ENCODE results near the gene MRAP. TPM values are rescaled to one million over a fixed set of nuclear protein-coding genes. Genes with fewer than 3 reads are reported as not detected.
"Not testable (repeated sequence)": the region's sequence is repeated elsewhere in the genome, so short reads cannot be mapped to it uniquely, and the experiment has no call there.

Gene MRAP
- polyA plus RNA-seq, 4 donors: 0.35 TPM; not detected in 3

- no peak for DNase-seq (ENCODE audit: low read depth in 4 of 4, low spot score in 3 of 4)
Observed at GRCh38 chr21:32298148-32298559, 501 bp upstream of the MRAP start.

GRCh38 chr21:32299695-32300094 lies 1.0 kb downstream of the MRAP start:
- no peak for DNase-seq (ENCODE audit: low read depth in 4 of 4, low spot score in 3 of 4)

DNA sequence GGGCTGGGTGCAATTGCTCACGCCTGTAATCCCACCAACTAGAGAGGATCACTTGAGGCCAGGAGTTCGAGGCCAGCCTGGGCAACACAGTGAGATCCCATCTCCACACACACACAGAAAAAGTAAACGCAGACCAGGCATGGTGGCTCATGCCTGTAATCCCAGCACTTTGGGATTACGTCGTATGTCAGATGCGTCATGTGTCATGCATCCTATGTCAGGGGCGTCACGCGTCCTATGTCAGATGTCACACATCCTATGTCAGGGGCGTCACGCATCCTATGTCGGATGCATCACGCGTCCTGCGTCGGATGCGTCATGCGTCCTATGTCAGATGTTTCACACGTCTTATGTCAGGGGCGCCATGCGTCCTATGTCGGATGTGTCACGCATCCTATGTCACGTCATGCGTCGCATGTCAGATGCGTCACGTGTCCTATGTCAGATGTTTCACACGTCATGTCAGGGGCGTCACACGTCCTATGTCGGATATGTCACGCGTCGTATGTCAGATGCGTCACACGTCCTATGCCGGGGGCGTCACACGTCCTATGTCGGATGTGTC lies 1.5 kb downstream of the MRAP start:
- DNase-seq (ENCODE audit: low read depth in 4 of 4, low spot score in 3 of 4): no peak

DNA sequence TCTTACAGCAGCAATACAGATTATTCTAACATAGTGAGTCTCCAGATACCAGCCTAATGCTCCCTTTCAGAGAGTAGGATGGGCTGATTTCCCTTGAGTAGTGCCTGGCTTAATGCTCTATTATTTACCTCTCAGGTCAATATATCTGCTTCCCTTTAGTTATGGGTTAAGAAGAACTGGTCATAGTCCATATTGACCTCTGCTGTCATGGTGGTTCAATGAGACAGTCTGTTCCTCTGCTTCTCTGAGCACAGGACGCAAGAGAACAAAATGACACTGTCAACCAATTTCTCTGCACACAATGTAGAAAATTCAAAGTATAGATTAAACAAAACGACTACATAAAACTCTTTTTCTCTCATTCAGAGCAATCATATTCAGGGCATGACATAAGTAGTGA lies 2.9 kb downstream of the MRAP start:
- no peak for DNase-seq (ENCODE audit: low read depth in 4 of 4, low spot score in 3 of 4)

- no peak for DNase-seq (ENCODE audit: low read depth in 4 of 4, low spot score in 3 of 4)
Observed at GRCh38 chr21:32302560-32302959, 3.9 kb downstream of the MRAP start.

DNA sequence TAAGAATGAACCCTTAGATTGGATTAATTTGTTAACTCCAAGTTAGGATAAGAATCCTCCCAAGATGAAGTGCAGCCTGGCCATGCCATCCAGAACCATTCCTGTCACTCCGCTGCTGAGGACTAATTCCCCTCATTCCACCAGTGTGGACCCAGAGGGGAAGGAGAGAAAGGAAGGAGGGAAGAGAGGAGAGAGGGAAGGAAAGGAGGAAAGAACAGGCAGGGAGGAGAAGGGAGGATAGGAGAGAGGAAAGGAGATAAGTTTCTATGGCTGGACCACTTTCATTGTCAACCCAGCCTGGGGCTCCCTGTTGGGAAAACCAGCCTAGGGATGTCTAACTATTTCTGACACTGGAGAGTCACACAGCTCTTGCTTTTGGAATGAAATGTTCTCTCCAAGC lies 4.7 kb downstream of the MRAP start:
- no peak for DNase-seq (ENCODE audit: low read depth in 4 of 4, low spot score in 3 of 4)

DNA sequence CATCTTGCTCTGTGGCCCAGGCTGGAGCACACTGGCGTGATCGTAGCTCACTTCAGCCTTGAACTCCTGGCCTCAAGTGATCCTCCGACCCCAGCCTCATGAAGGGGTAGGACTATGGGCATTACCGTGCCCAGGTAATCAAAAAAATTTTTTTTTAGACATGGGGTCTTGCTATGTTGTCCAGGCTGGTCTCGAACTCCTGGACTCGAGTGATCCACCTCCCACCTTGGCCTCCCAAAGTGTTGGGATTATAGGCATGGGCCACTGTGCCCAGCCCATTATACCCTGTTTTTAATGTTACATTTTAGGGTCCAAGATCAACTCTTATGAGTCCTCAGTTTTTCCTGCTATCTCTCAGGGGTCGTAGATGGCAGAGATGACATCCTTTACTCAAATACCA lies 6.3 kb downstream of the MRAP start:
- DNase-seq (ENCODE audit: low read depth in 4 of 4, low spot score in 3 of 4): no peak

DNA sequence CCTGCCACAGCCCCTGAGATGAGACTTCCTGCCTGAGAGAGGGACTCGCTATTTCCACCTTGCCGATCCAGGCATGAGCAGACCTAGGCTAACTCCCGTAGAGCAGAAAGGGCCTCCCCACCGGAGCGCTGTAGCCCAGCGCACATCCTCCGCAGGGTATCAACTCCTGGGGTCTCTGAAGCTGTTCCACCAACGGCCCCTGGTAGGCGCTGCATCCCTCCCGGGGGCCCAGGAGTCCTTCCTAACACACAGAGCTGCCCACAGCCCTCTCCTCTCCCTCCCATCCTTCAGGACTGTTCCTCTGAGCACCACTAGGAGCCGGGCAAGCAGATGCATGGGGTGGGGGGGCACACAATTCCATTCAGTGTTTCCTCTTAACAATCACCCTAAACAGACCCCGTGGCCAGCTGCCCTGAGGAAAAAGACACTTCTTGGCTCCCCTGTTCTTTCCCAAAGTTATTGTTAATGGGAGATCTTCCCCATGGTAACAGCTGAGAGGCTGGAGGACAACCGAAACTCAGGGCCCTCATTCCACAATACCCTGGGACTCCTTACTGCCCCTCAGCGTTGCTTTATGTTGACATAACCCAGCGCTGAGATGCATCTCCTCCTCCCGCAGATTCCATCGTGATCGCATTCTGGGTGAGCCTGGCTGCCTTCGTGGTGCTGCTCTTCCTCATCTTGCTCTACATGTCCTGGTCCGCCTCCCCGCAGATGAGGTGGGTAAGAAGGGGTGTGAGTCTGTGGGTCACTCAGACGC lies 7.5 kb downstream of the MRAP start:
- no peak for DNase-seq (ENCODE audit: low read depth in 4 of 4, low spot score in 3 of 4)

- no peak for DNase-seq (ENCODE audit: low read depth in 4 of 4, low spot score in 3 of 4)
Observed at GRCh38 chr21:32307706-32308105, 9.1 kb downstream of the MRAP start.

DNA sequence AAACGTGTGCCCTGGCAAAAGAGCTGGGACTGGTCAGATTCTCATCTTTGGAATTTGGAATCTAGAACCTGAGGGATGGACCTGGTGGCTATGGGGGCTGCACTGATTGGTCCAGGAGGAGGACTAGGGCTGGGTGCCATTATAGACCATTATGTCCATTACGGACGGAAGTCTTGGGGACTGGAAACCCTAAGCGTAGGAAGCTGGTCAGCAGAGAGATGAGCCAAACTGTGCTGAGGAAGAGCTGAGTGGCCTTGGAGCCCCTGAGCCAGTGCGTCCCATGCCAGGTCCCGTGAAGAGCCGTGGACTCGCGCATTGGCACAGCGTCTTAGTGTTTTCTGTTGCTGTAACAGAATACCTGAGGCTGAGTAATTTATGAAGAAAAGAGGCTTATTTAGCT lies 10.0 kb downstream of the MRAP start:
- no peak for DNase-seq (ENCODE audit: low read depth in 4 of 4, low spot score in 3 of 4)

DNA sequence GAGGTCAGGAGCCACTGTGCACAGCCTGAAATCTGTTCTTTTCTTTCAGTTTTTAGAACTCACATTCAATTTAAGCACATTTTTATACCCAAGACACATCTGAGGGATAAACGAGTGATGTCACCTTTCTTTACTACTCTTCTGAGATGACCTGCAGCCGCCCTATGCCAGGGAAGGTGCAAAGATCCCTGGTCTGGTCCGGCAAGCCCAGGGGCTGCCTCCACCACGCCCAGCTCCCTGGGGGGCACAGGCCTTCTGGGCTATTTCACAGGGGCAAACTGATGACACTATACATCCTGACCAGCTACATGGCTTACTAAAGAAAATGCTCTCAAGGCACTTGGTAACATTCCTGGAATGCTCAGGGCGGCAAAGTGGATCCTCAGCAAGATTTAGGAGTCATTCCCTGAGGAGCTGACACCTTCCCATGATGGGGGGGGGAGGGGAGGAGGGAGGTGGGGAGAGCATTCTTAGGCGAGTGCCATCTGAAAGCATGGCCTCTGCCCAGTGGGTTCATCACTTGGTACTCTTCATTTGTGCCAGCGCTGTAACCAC lies 11.3 kb downstream of the MRAP start:
- DNase-seq (ENCODE audit: low read depth in 4 of 4, low spot score in 3 of 4): no peak

DNA sequence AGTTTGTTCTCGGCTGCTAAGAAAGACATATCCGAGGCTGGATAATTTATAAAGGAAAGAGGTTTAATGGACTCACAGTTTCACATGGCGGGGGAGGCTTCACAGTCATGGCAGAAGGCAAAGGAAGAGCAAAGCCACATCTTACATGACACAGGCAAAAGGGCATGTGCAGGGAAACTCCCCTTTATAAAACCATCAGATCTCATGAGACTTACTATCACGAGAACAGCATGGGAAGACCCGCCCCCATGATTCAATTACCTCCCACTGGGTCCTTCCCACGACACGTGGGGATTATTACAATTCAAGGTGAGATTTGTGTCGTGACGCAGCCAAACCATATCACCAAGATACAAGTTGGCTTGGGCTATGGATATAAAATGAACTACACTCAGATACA lies 12.3 kb downstream of the MRAP start:
- not testable (repeated sequence) for DNase-seq (ENCODE audit: low read depth in 4 of 4, low spot score in 3 of 4)

- DNase-seq (ENCODE audit: low read depth in 4 of 4, low spot score in 3 of 4): no peak
Observed at GRCh38 chr21:32311621-32312020, 13.0 kb downstream of the MRAP start.

DNA sequence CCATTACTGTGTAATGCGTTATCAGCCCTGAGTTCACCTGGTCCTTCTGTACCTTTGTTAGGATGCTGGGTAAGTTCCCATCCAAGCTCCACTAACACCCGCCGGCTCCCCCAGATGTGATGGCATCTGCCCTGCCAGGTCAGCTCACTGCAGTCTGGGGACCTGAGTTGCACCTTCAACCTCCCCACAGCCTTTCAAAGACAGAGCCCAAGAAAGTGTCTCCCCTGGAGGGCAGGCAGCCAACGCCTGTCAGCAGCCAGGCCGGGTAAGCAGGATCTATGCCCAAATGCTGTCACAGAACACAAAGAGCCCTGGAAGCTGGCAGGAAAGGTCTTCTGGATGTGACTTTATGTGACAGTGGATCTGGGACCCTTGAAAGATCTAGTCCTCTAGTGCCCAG lies 13.7 kb downstream of the MRAP start:
- no peak for DNase-seq (ENCODE audit: low read depth in 4 of 4, low spot score in 3 of 4)

DNA sequence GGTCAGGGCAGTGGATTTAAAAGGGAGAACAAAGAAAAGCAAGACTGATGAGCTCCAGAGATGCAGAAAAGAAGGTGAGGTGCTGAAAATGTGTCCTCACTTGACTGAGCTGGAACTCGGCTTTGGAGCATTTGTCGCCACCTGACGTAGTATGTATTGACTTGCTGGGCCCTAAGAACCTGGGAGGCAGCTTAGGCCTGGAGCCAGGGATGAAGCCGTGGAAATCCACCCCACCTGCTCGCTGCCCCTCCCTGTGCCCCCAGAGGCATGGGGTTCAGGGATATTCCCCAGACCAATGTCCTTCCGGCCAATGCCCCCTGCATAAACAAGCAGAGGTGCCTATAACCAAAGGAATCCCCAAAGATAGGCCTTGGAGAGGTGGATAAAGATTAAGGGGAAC lies 14.3 kb downstream of the MRAP start:
- DNase-seq (ENCODE audit: low read depth in 4 of 4, low spot score in 3 of 4): no peak

- no peak for DNase-seq (ENCODE audit: low read depth in 4 of 4, low spot score in 3 of 4)
Observed at GRCh38 chr21:32314806-32315205, 16.2 kb downstream of the MRAP start.

GRCh38 chr21:32315511-32316281 lies 17.0 kb downstream of the MRAP start:
- DNase-seq (ENCODE audit: low read depth in 4 of 4, low spot score in 3 of 4): no peak

DNA sequence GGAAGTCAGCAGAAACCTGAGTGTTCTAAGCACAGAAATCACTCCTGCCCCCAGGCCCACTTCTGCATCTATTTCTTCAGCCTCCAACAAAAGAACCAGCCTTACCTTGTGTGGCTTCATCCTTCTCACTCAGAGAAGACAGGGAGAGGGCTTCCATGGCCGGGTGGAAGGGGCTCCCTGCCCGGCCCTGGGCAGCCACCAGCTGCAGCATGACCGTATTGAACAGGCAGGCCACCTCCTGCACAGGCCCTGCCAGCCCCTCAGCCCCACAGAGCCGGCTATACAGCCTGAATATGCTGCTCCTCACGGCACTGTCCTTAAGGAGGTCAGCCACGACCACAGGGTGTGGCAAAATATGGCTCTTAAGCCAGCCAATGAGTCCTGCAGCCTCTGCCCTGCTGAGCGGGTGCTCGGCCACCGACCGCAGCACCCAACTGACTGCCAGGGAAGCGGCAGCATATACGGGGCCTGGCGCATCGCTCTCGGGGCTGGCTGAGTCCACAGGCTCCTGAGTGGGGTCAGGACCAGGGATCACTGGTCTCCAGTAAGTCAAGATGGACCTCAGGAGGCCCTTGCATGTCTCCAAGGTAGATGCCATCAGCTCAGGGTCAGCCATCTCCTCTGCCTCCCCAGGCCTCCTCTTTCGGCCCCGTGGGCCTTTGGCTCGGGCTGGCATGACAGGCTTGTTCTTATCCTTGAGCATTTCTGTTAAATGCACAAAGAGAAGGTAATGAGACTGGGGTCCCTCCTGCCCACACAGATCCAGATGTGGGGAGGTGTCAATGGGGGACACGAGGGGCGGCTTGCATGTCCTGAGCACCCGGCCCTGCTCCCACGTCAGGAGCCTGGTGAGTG lies 17.9 kb downstream of the MRAP start:
- no peak for DNase-seq (ENCODE audit: low read depth in 4 of 4, low spot score in 3 of 4)

DNA sequence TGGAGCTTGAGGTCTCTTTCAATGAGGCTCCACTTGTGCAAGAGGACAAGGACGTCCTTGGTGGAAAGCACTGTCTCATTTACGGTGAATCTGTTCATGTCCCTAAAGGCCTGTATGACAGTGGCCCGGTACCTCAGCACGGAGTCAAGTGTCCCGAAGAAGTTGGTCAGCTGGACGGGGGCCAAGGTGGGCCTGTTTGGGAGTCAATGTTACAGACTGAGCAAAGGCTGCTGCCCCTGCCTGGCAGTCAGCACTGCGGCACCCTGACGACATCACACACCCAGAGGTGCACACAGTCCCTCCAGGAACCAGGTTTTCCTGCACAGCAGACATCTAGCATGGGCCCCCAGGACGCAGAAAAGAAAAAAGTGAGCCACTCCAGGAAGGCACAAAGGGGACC lies 19.1 kb downstream of the MRAP start:
- DNase-seq (ENCODE audit: low read depth in 4 of 4, low spot score in 3 of 4): no peak

DNA sequence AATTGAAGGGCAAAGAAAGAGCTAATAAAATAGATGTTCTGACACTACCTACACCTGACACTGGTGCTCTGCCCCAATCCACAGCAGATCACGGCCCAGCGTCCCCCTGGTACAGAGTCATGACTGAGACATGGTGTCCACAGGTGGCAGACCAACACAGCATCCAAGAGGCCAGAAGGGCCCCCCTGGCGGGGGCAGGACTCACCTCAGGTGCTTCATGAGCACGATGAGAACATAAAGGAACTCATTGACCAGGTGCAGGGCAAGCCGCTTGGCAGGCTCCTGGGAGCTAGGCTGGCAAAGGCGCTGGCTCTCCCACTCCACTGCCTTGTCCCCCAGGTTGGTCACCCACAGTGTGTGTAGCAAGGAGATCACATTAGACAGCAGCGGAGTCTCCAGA lies 20.4 kb downstream of the MRAP start:
- DNase-seq (ENCODE audit: low read depth in 4 of 4, low spot score in 3 of 4): no peak

DNA sequence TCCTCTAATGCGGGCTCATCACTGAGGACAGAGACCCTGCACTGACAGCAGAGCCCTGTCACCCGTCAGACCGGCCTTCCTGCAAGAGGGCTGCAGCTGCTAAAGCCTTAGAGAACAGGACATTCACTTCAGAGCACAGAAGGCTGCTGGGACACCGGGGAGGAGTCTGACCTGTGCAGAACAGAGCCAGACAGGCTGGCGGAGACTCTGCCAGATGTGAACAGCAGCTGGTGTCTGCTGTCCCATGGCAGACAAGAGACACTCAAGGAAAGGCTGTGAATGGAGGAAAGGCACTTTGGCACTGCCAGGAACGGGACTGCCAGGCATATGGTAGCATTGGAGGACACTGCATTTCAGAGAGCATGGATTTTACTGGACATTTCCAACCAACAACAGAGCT lies 21.4 kb downstream of the MRAP start:
- no peak for DNase-seq (ENCODE audit: low read depth in 4 of 4, low spot score in 3 of 4)
